ENCODE results near the gene SEC24A. TPM values are rescaled to one million over a fixed set of nuclear protein-coding genes. Genes with fewer than 3 reads are reported as not detected.

SEC24A gene
- total RNA-seq, 1 experiment from 2014 or later: 16.2 TPM

GRCh38 chr5:134603059-134603458, 45.5 kb upstream of the SEC24A start:
- H3K9me3 ChIP-seq (ENCODE audit: insufficient read depth, low read depth): no peaks in the 10 kb centered on the region
- no TSS peak for BruUV-seq (replicated peaks)
- intact Hi-C loops (cut with micrococcal nuclease; ENCODE audit: unreplicated experiment): no loop called here
- H3K4me3 ChIP-seq: no peak overlapping the region
- H3K4me1 ChIP-seq (replicated peaks; ENCODE audit: insufficient read depth): no peaks in the 10 kb centered on the region
- H3K4me2 ChIP-seq: no peak overlapping the region
- ChIA-PET POLR2A (ENCODE audit: unreplicated experiment) (no interaction called here), CTCF (no interaction called here)
- DNase-seq: no peak
- no peaks in the 10 kb centered on the region for H3K27me3 ChIP-seq (ENCODE audit: insufficient read depth, low read depth)
- no peaks in the 10 kb centered on the region; the same call in 1 of the 2 replicates for H4K20me1 ChIP-seq (ENCODE audit: insufficient read depth)
- H3K36me3 ChIP-seq (ENCODE audit: low read depth): peaks cover 13% of the 10 kb centered on the region; the same call in 1 of the 2 replicates
- TF ChIP-seq EZH2 (IDR thresholded peaks at IDR 0.05; ENCODE audit: low read depth) (no peak), CTCF (conservative IDR thresholded peaks at IDR 0.05) (no peak)
- no peak overlapping the region for H2AFZ ChIP-seq
- no peaks in the 10 kb centered on the region for H3K79me2 ChIP-seq (ENCODE audit: low read depth)
- peaks cover 15% of the 10 kb centered on the region; the same call in 1 of the 2 replicates for H3F3A ChIP-seq (ENCODE audit: insufficient read depth, low read depth)
- no peaks in the 10 kb centered on the region for H3K9me2 ChIP-seq (ENCODE audit: insufficient read depth)
- no peak overlapping the region for H3K27ac ChIP-seq

DNA sequence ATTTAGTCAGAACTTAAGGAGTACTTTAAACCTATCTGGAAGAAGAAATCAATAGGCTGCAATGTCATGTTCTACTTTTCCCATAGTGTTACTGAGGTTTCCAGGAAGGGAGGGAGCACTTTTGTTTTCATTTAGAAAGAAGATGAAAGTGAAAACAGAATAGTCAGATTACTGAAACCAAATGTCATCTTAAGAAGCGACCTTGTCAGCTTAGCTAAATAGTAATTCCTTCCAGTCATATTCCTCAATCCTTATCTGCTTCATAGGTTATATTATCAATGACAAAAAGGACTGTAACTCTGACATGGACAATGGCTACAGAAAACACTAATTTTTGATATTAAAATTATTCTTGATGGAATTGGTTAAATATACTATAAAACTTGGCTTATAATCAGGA, 43.7 kb upstream of the SEC24A start:
- Histone ChIP-seq H3K9me3 (ENCODE audit: insufficient read depth, low read depth) (no peaks in the 10 kb centered on the region), H4K20me1 (ENCODE audit: insufficient read depth) (no peaks in the 10 kb centered on the region; the same call in 1 of the 2 replicates), H2AFZ (no peak overlapping the region), H3K4me3 (no peak overlapping the region), H3K79me2 (ENCODE audit: low read depth) (no peaks in the 10 kb centered on the region), H3K27ac (no peak overlapping the region), H3K27me3 (ENCODE audit: insufficient read depth, low read depth) (no peaks in the 10 kb centered on the region), H3K36me3 (ENCODE audit: low read depth) (peaks cover 27% of the 10 kb centered on the region; the same call in 1 of the 2 replicates), H3K4me2 (no peak overlapping the region), H3F3A (ENCODE audit: insufficient read depth, low read depth) (peaks cover 15% of the 10 kb centered on the region; the same call in 1 of the 2 replicates), H3K4me1 (replicated peaks; ENCODE audit: insufficient read depth) (no peaks in the 10 kb centered on the region), H3K9me2 (ENCODE audit: insufficient read depth) (no peaks in the 10 kb centered on the region)
- no peak for DNase-seq
- intact Hi-C loops (cut with micrococcal nuclease; ENCODE audit: unreplicated experiment): no loop called here
- CTCF ChIA-PET: no interaction called here
- BruUV-seq (replicated peaks): no TSS peak
- no peak for TF ChIP-seq EZH2 (IDR thresholded peaks at IDR 0.05; ENCODE audit: low read depth)
- TF ChIP-seq CTCF (conservative IDR thresholded peaks at IDR 0.05): no peak
- POLR2A ChIA-PET (ENCODE audit: unreplicated experiment): interaction anchor here (0.6 kb wide), 1 partner anchor 101 kb away, joined by 3 read pairs; no protein-coding TSS in a partner anchor

GRCh38 chr5:134606726-134607125, 41.9 kb upstream of the SEC24A start:
- Histone ChIP-seq H3F3A (ENCODE audit: insufficient read depth, low read depth) (peaks cover 9% of the 10 kb centered on the region; the same call in 1 of the 2 replicates), H3K27me3 (ENCODE audit: insufficient read depth, low read depth) (no peaks in the 10 kb centered on the region), H3K9me2 (ENCODE audit: insufficient read depth) (no peaks in the 10 kb centered on the region), H3K4me3 (no peak overlapping the region), H3K36me3 (ENCODE audit: low read depth) (peaks cover 30% of the 10 kb centered on the region; the same call in 1 of the 2 replicates), H3K4me1 (replicated peaks; ENCODE audit: insufficient read depth) (no peaks in the 10 kb centered on the region), H2AFZ (no peak overlapping the region), H3K79me2 (ENCODE audit: low read depth) (no peaks in the 10 kb centered on the region), H3K27ac (no peak overlapping the region), H3K9me3 (ENCODE audit: insufficient read depth, low read depth) (no peaks in the 10 kb centered on the region), H3K4me2 (no peak overlapping the region), H4K20me1 (ENCODE audit: insufficient read depth) (no peaks in the 10 kb centered on the region; the same call in 1 of the 2 replicates)
- BruUV-seq (replicated peaks): no TSS peak
- ChIA-PET CTCF (no interaction called here), POLR2A (ENCODE audit: unreplicated experiment) (interaction anchor here (0.6 kb wide), 1 partner anchor 9 kb away, joined by 22 read pairs; no protein-coding TSS in a partner anchor)
- TF ChIP-seq EZH2 (IDR thresholded peaks at IDR 0.05; ENCODE audit: low read depth) (no peak), CTCF (conservative IDR thresholded peaks at IDR 0.05) (no peak)
- intact Hi-C loops (cut with micrococcal nuclease; ENCODE audit: unreplicated experiment): no loop called here
- DNase-seq: no peak

Data from PC-9 (cell line).